Neural cell (in vitro differentiated cells): ENCODE measurements around the gene PIP4K2C. TPM values are rescaled to one million over a fixed set of nuclear protein-coding genes. Genes with fewer than 3 reads are reported as not detected.

Source experiments
- H2AFZ ChIP-seq: fragments of 200-600, 300-800 bp; sonication (generic), shearing (Covaris generic); 2 replicates; pipeline ENCODE4 v1.6.0; 2014; ENCODE audit warnings: low read depth, mild to moderate bottlenecking, antibody characterized with exemption, low read length, moderate library complexity
- H3F3A ChIP-seq: fragments of 200-600 bp; shearing (Covaris generic); 2 replicates; pipeline ENCODE4 v1.6.1; 2016; ENCODE audit warnings: mild to moderate bottlenecking, moderate library complexity, mixed read lengths, antibody characterized with exemption, low read length; ENCODE audit not compliant: insufficient read depth, poor library complexity, severe bottlenecking
- H3K27ac ChIP-seq: fragments of 200-600, 300-800 bp; sonication (generic), shearing (Covaris generic); 2 replicates; pipeline ENCODE4 v1.5.1; 2014; ENCODE audit warnings: mild to moderate bottlenecking, low read length, moderate library complexity
- H3K27me3 ChIP-seq: fragments of 300-800, 200-600 bp; sonication (generic), shearing (Covaris generic); 2 replicates; pipeline ENCODE4 v1.6.0; 2014; ENCODE audit warnings: mild to moderate bottlenecking, low read depth, low read length, moderate library complexity; ENCODE audit not compliant: insufficient read depth
- H3K36me3 ChIP-seq: fragments of 300-800, 200-600 bp; sonication (generic), shearing (Covaris generic); 2 replicates; pipeline ENCODE4 v1.5.1; 2014; ENCODE audit warnings: mild to moderate bottlenecking, antibody characterized with exemption, low read length, moderate library complexity; ENCODE audit not compliant: insufficient read depth
- H3K4me2 ChIP-seq: fragments of 300-800, 200-600 bp; sonication (generic), shearing (Covaris generic); 2 replicates; pipeline ENCODE4 v1.6.0; 2014; ENCODE audit warnings: mild to moderate bottlenecking, low read length
- H3K4me3 ChIP-seq: fragments of 300-800, 200-600 bp; sonication (generic), shearing (Covaris generic); 2 replicates; pipeline ENCODE4 v1.5.1; 2014; ENCODE audit warnings: mild to moderate bottlenecking, low read length, moderate library complexity
- H3K79me2 ChIP-seq: fragments of 200-600 bp; shearing (Covaris generic); replicated peaks from 2 replicates; pipeline ENCODE4 v1.6.0; 2014; ENCODE audit warnings: mild to moderate bottlenecking, low read length, moderate library complexity; ENCODE audit not compliant: insufficient read depth
- H3K9ac ChIP-seq: fragments of 300-800, 200-600 bp; sonication (generic), shearing (Covaris generic); 2 replicates; pipeline ENCODE4 v1.6.1; 2016; ENCODE audit warnings: mild to moderate bottlenecking, low read length, mixed read lengths
- H3K9me2 ChIP-seq: fragments of 200-600 bp; shearing (Covaris generic); 2 replicates; pipeline ENCODE4 v1.6.1; 2016; ENCODE audit warnings: mild to moderate bottlenecking, low read length, mixed read lengths; ENCODE audit not compliant: insufficient read depth
- H3K9me3 ChIP-seq: fragments of 200-600, 300-800 bp; sonication (generic), shearing (Covaris generic); 2 replicates; pipeline ENCODE4 v1.6.1; 2016; ENCODE audit warnings: mild to moderate bottlenecking, mixed run types, low read length, moderate library complexity, mixed read lengths
- H4K20me1 ChIP-seq: fragments of 200-600 bp; shearing (Covaris generic); 2 replicates; pipeline ENCODE4 v1.6.1; 2016; ENCODE audit warnings: mild to moderate bottlenecking, mixed run types; ENCODE audit not compliant: insufficient read depth
- EP300 ChIP-seq: fragments of 450-650 bp; conservative IDR thresholded peaks from 2 replicates; pipeline ENCODE4 v1.6.1; 2014; ENCODE audit warnings: antibody characterized with exemption, mild to moderate bottlenecking, moderate library complexity; ENCODE audit not compliant: poor library complexity, severe bottlenecking
- EZH2 ChIP-seq: fragments of 200-600, 300-800 bp; shearing (Covaris generic), sonication (generic); IDR thresholded peaks from 2 replicates; pipeline ENCODE4 v1.6.1; 2014; ENCODE audit warnings: antibody characterized with exemption, low read length, borderline replicate concordance, mild to moderate bottlenecking; ENCODE audit not compliant: insufficient read depth, poor library complexity, severe bottlenecking
- MXI1 ChIP-seq: fragments of 450-650 bp; conservative IDR thresholded peaks from 2 replicates; pipeline ENCODE4 v1.6.1; 2014; ENCODE audit warnings: antibody characterized with exemption, mild to moderate bottlenecking; ENCODE audit not compliant: poor library complexity, severe bottlenecking
- POLR2AphosphoS5 ChIP-seq: IDR thresholded peaks from 2 replicates; pipeline ENCODE4 v1.6.1; 2012
- RAD21 ChIP-seq: fragments of 450-650 bp; conservative IDR thresholded peaks from 2 replicates; pipeline ENCODE4 v1.6.1; 2014; ENCODE audit warnings: antibody characterized with exemption, mild to moderate bottlenecking, moderate library complexity
- SMC3 ChIP-seq: fragments of 450-650 bp; conservative IDR thresholded peaks from 2 replicates; pipeline ENCODE4 v1.6.1; 2014; ENCODE audit warnings: antibody characterized with exemption, mild to moderate bottlenecking, moderate library complexity; ENCODE audit not compliant: poor library complexity
- TAF1 ChIP-seq: IDR thresholded peaks from 2 replicates; pipeline ENCODE4 v1.6.1; 2012; ENCODE audit warnings: low read depth
- polyA plus RNA-seq: library from polyadenylated mRNA; depleted of rRNA; stranded (reverse); fragments of >200 nt; gene quantifications from 2 replicates; pipeline ENCODE4 v1.2.3, GENCODE V29; 2014
- TF ChIP-seq, protein P1 (sequence below): IDR thresholded peaks from 2 replicates; pipeline ENCODE4 v1.6.1; 2012; ENCODE audit warnings: borderline replicate concordance
- TF ChIP-seq, protein P2 (sequence below): fragments of 450-650 bp; IDR thresholded peaks from 2 replicates; pipeline ENCODE4 v1.5.1; 2014; ENCODE audit warnings: antibody characterized with exemption, mild to moderate bottlenecking, moderate library complexity; ENCODE audit not compliant: poor library complexity, severe bottlenecking

PIP4K2C gene
- polyA plus RNA-seq, 1 donor from 2014 or later: 22.1 TPM

GRCh38 chr12:57621497-57622292 lies 30.7 kb downstream of the PIP4K2C start:
- no peak overlapping the region for H2AFZ ChIP-seq
- no peaks in the 10 kb centered on the region for H3K9me3 ChIP-seq
- H3K9ac ChIP-seq: peak overlapping the region; percentile 19
- no peaks in the 10 kb centered on the region for H3K36me3 ChIP-seq
- no peaks in the 10 kb centered on the region for H3K9me2 ChIP-seq
- H3K27ac ChIP-seq: no peak overlapping the region
- TF ChIP-seq POLR2AphosphoS5 (peak; percentile 29), EP300 (no peak), MXI1 (peak; percentile 55), TAF1 (no peak), EZH2 (peak; percentile 2), SMC3 (peak; percentile 83), RAD21 (peak; percentile 74)
- TF ChIP-seq, protein P1, sequence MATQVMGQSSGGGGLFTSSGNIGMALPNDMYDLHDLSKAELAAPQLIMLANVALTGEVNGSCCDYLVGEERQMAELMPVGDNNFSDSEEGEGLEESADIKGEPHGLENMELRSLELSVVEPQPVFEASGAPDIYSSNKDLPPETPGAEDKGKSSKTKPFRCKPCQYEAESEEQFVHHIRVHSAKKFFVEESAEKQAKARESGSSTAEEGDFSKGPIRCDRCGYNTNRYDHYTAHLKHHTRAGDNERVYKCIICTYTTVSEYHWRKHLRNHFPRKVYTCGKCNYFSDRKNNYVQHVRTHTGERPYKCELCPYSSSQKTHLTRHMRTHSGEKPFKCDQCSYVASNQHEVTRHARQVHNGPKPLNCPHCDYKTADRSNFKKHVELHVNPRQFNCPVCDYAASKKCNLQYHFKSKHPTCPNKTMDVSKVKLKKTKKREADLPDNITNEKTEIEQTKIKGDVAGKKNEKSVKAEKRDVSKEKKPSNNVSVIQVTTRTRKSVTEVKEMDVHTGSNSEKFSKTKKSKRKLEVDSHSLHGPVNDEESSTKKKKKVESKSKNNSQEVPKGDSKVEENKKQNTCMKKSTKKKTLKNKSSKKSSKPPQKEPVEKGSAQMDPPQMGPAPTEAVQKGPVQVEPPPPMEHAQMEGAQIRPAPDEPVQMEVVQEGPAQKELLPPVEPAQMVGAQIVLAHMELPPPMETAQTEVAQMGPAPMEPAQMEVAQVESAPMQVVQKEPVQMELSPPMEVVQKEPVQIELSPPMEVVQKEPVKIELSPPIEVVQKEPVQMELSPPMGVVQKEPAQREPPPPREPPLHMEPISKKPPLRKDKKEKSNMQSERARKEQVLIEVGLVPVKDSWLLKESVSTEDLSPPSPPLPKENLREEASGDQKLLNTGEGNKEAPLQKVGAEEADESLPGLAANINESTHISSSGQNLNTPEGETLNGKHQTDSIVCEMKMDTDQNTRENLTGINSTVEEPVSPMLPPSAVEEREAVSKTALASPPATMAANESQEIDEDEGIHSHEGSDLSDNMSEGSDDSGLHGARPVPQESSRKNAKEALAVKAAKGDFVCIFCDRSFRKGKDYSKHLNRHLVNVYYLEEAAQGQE: no peak
- TF ChIP-seq, protein P2, sequence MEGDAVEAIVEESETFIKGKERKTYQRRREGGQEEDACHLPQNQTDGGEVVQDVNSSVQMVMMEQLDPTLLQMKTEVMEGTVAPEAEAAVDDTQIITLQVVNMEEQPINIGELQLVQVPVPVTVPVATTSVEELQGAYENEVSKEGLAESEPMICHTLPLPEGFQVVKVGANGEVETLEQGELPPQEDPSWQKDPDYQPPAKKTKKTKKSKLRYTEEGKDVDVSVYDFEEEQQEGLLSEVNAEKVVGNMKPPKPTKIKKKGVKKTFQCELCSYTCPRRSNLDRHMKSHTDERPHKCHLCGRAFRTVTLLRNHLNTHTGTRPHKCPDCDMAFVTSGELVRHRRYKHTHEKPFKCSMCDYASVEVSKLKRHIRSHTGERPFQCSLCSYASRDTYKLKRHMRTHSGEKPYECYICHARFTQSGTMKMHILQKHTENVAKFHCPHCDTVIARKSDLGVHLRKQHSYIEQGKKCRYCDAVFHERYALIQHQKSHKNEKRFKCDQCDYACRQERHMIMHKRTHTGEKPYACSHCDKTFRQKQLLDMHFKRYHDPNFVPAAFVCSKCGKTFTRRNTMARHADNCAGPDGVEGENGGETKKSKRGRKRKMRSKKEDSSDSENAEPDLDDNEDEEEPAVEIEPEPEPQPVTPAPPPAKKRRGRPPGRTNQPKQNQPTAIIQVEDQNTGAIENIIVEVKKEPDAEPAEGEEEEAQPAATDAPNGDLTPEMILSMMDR: peak; percentile 91
- H3K4me2 ChIP-seq: no peak overlapping the region
- no peaks in the 10 kb centered on the region for H3F3A ChIP-seq
- H3K27me3 ChIP-seq: peaks cover 73% of the 10 kb centered on the region
- no peaks in the 10 kb centered on the region for H3K79me2 ChIP-seq
- H3K4me3 ChIP-seq: peak overlapping the region; percentile 63
- no peaks in the 10 kb centered on the region for H4K20me1 ChIP-seq

GRCh38 chr12:57622293-57623245 lies 31.6 kb downstream of the PIP4K2C start:
- Histone ChIP-seq H3K4me3 (no peak overlapping the region), H3F3A (no peaks in the 10 kb centered on the region), H3K36me3 (no peaks in the 10 kb centered on the region), H4K20me1 (no peaks in the 10 kb centered on the region), H3K27me3 (peaks cover 80% of the 10 kb centered on the region), H3K9me2 (no peaks in the 10 kb centered on the region), H3K27ac (no peak overlapping the region), H3K4me2 (no peak overlapping the region), H3K79me2 (no peaks in the 10 kb centered on the region), H3K9ac (no peak overlapping the region), H3K9me3 (no peaks in the 10 kb centered on the region), H2AFZ (no peak overlapping the region)
- TF ChIP-seq, protein P1: no peak
- no peak for TF ChIP-seq EZH2
- TF ChIP-seq RAD21: no peak
- TF ChIP-seq SMC3: no peak
- no peak for TF ChIP-seq MXI1
- TF ChIP-seq EP300: no peak
- no peak for TF ChIP-seq TAF1
- TF ChIP-seq, protein P2: no peak
- TF ChIP-seq POLR2AphosphoS5: no peak
